HG03575 (cell line): ENCODE data around the gene INSRR.

Experiments
- ATAC-seq: cut with Tn5 transposase; IDR thresholded peaks from one replicate; pipeline ENCODE4 v1.9.1; 2021; ENCODE audit not compliant: unreplicated experiment, insufficient number of reproducible peaks, low FRiP score; ENCODE audit errors: extremely low read depth

INSRR gene

DNA sequence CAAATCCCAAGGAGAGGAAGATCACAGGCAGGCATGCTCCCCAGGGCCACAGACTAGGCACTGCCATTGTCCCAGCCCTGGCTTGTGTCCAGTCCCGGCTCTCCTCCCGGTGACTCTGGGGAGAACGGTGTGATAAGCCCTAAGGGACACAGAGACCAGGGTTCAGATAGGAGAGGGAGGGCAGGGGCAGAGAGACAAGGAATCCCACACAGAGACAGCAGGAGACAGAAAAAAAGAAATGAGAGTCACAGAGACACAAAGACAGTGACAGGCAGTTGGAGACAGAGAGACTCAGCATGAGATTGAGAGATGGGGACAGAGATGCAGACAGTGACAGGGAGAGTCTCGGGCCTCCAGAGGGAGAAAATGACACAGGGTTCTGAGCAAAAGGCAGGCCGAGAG, 361 bp downstream of the INSRR start:
- ATAC-seq, result no peak

DNA sequence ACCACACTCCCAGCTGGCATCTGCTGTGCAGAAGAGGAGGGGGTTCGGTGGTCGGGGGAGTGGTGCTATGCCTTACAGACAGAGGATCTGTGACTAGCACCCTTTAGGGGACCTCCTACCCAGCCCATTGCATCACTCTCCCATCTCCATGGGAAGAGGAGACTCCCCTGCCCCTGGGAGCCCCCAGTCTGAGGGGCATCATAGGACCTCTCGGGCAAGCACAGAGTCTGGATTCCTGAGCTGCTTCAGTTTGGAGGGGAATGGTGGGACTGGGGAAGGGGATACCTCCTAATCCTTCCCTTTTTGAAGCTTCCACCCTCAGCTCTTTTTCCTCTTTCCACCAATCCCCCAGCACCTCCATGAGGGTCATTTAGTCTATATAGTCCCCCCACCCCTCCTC, 1.4 kb downstream of the INSRR start:
- ATAC-seq, result no peak

DNA sequence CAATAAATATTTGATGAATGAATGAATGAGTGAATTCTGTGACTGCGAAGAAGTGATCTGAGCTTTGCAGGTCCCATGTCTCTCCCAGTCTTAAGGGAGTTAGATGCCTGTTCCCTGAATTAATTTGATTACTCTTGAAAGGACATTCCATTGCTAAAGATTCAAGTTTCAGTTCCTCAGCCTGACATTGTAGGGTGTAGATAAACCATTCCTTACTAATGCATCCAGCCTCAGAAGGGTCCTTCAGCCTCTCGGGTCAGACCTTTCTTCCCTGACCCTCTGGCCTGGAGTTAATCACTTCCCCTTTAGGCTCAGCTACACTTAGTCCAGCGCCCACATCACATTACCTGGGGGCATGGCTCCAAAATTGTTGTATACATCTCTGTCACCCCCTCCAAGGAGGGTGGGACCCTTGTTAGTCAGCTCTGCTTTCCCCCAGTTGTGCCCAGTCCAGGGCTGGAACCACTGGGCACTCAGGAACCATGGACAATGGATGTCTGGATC, 2.6 kb downstream of the INSRR start:
- no peak for ATAC-seq

DNA sequence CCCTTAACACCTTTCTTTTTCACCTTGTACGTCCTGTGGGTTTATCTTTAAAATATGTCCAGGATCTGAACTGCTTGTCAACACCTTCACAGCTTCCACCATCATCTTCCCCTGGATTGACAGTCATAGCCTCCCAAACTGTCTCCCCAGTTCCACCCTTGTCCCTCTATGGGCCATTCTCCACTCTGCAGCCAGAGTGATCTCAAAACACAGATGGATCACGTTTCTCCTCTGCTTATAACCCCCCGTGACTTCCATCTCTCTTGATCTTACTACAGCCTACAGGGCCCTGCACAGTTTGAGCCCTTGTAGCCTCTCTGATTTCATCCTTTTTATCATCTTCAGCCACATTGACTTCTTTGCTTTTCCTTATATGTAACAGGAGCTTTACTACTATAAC, 4.3 kb downstream of the INSRR start:
- ATAC-seq, result no peak

DNA sequence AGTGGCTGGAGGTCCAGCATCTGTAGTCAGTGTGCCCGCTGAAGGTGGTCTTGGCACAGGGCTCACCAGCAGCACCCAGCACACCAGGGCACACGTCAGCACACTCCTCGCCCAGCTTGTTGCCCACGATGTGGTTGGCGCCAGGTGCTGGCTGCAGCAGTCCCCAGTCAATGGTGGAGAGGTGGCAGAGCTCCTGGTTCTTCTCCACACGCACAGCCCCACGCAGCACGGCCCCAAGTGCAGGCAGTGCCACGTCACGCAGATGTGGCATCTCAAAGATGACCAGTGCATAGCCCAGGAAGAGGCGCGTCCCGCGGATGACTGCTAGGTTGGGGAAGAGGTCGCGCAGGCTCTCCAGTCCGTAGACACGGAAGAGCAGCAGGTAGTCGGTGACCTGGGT, 5.2 kb downstream of the INSRR start:
- no peak for ATAC-seq

DNA sequence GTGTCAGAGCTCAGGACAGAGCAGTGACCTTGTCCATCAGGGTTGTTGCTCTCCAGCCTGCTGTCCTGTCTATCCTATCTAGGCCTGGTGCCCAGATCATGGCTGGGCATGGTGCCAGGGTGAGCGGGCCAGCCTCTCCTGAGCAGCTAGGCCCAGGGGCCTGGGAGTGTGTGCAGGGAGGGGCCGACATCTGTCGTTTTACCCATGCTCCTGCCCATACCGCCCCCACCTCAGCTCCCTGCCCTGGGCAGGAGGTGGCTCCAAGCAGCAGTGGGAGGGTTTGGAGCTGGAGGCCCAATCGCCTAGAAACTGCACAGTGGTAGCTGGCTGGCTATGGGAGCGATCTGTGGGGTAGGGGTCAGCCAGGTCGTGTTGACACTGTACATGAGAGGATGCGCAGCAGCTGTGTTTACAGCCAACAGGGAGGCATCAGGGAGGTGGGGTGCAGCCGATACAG, 6.5 kb downstream of the INSRR start:
- no peak for ATAC-seq

DNA sequence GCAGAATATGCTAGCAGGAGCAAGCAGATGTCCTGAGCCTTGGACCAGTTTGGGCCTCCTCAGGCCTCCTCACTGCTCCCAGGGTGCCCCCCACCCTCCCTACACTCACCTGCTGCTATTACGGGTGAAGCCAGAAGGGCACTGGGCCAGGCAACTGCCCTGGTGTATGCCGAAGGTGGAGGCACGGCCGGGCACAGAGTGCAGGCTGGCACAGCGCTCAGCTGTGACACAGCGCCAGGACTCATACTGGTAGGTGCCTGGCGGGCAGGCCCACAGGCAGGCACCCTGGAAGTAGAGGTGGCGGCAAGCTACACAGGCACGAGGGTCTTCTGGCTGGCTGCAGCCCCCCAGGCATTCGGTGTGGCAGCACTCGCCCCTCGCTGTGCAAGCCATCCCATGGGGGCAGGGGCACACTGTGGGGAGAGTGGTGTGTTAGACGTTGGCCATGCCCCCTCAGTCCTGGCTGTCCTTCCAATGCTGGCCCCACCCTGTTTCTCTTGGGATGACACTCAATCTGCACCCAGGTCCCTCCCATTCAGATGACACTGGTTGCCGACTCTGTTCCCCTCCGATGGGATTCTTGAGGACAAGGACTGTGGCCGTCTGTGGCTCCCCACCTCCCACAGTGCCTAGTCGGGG, 7.0 kb downstream of the INSRR start:
- ATAC-seq, result no peak

DNA sequence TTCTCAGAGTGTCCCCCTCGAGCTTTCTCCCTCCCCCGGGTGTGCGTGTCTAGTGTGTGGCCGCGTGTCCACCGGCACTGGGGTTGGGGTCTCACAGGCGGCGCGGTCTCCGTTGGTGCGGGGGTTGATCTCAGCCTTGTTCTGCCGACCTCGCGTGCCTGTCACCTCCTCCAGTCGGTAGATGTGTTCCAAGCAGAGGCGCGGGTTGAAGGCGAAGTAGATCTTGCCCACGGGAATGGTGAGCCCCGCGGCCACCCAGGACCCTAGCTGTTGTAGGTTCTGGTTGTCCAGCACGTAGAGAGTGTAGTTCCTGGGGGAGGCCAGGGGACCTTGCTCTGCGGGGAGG, 9.8 kb downstream of the INSRR start:
- ATAC-seq, result no peak

DNA sequence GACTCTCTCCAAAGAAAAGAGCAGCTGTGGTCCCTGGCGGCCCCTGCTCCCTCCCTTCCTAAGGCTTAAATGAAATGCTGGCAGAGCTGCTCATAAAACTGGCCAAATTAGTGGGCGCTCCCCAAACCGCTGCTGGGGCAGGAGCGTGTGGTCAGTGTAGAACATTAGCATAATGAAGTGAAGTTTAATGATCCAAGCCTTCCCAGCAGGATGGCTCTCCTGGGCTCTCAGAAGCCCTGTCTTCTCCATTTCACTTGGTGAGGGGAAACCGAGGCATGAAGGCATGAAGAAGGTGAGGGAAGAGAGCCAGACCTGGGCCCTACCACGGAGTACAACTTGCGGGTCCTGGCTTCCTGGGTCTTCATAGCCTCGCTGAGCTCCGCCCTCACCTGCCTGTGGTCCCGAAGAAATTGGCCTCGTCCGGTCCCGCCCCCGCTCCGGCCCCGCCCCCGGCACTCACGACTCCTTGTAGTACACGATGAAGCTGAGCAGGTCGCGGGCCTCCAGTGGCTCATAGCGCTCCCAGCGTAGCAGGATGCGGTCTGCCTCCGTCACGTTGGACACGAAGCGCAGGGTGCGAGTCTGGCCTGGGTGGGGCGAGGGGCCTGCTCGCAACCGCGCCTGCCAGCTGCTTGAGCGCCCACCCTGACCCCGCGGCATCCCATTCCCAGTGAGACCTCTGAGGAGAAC, 10.3 kb downstream of the INSRR start:
- no peak for ATAC-seq

DNA sequence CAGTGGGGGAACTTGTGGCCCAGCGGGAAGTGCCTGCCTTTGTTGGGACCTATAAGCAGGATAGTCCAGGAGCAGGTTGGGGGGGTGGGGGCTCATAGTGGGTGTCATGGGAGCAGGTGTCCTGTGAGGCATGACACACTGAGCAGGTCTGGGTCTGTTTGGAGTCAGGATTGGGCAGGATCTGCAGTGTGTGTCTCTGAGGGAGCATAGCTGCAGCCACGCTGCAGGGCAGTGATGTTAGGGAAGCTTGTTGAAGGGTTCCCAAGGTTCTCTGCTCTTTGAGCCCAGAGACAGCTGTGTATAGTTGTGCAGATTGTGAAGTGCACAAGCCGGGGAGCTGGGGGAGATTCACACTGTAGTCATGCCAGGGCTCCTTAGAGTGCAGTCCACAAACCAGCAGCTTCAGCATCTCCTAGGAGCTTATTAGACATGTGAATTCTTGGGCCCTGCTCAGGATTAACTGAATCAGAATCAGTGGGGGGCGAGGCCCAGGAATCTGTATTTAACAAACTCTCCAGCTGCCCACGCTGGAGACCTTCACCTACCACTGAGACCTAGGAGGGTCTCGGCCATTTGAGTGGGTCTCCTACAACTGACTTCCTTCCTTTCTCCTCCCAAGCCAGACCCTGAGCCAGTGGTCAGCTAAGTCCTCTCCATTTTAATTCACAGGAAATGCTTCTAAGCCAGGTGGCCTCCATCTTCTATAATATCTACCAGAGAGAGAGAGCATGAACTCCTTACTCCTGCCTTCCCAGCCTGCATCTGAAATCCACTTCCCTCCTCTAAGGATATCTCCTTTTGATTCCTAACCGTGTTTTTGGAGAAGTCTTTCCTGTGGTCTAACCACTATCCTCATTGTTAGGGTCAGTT, 11.1 kb downstream of the INSRR start:
- ATAC-seq, result no peak

DNA sequence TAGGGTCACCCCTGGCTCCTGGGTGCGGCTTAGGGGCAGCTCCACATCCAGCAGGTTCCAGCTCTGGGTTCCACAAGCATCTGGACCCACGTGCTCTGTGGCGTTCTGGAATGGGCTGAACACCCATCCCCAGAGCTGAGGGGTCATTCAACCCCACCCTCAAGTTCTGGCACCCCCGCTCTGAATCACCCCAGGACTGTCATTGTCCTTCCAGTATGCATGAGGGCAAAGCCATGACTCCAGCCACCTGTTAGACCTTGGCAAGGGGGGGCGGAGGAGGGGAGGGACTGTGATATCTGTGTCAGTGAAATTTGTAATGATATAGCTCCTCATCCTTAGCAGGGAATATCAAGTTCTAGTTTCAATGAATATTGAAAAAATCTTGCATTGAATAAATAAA, 12.3 kb downstream of the INSRR start:
- no peak for ATAC-seq

DNA sequence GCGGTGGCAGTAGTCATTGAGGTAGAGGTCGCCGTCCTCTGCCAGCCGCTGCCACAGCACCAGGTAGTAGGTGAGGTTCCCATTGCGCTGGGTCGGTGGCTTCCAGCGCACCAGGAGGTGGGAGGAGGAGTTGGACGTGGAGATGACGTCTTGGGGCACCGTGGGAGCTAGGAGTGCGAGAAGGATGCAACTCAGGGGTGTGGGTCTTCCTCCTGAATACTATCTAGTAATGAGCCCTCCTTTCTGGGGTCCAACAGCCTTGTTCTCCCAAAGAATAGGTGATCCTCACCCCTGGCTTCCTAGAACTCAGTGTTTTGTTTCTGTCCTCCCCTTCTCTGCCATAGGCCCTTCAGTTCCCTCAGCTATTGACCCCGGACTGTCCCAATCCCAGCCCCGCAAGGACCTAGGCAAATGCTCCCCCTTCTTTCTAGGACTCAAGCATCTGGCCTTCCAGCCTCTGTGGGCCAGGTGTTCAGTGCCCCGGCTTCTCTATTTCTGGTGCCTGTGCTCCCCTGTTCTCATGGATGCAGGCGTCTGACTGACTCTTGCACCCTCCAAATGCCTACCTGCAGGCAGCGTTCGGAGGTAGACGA, 12.9 kb downstream of the INSRR start:
- no peak for ATAC-seq

DNA sequence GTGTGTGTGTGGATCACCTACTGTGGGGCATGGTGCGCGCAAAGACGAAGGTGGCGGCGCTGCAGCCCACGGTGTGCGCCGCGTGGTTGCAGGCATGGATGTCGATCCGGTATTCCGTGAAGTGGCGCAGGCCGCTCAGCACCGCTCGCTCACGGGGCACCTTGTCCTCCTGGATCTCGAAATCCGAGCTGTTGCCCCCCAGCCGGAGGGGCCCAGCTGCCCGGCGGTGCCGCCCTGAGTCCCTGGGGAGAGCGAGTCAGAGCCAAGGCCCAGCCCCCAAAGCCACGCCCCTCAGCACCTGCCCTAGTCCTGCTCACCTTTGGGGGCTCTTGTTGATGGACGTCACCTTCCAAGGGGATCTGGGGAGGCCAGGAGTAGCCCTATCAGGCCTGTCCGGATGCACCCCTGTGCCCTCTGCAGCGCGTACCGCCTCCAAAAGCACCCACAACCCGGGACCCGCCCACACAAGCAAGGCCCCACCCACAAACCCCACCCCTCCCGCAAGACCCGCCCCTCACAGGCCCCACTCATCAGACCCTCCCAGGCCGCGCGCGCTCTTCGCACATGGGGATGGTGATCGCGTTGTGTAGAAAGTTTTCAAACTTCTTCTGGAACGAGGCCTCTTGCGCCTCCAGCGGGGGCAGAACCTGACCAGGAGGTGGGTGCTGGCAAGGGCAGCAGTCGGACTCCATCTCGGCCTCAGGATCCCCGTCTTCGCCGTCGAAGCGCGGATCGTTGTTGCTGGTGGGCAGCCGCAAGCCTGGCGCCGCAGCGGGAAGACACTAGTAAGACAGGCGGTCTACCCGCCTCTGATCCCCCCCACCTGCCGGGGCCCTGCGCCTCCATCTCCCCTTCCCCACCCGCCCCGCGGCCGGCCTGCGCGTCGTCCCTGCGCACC, 13.6 kb downstream of the INSRR start:
- ATAC-seq, result no peak

DNA sequence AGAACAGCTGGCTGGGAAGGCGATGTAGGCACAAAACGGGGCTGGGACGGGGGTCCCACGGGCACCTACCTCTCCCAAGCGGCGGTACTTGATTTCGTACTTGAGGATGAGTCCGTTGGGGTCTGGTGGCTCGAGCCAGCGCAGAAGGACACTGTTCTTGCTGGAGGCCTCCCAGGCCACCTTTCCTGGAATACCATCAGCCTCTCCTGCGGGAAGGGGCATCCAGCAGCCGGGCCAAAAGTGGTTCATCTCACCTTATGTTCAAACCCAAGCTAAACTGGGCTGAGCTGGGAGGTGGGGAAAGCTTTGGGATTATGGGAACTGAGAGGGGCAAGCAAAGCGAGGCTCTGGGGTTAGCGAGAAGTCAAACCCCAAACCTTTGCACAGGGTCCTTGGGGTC, 14.3 kb downstream of the INSRR start:
- no peak for ATAC-seq

DNA sequence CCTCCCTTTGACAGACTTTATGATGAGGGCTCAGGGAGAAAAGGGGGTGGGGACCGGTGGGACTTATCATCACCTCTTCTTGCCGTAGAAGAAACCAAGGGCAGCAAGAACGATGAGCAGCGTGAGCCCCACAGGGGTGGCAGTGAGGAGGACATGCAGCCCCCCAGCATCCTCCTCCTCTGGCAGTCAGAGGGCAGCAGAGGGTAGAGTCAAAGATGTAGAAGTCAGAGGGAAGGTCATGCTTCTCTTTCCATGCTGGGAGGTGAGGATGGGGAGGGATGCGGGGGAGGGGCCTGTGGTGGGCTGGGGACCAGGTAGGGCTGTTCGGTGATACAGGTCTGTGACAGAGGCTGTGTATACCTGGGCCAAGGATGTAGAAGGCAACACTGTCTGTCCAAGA, 14.8 kb downstream of the INSRR start:
- no peak for ATAC-seq

DNA sequence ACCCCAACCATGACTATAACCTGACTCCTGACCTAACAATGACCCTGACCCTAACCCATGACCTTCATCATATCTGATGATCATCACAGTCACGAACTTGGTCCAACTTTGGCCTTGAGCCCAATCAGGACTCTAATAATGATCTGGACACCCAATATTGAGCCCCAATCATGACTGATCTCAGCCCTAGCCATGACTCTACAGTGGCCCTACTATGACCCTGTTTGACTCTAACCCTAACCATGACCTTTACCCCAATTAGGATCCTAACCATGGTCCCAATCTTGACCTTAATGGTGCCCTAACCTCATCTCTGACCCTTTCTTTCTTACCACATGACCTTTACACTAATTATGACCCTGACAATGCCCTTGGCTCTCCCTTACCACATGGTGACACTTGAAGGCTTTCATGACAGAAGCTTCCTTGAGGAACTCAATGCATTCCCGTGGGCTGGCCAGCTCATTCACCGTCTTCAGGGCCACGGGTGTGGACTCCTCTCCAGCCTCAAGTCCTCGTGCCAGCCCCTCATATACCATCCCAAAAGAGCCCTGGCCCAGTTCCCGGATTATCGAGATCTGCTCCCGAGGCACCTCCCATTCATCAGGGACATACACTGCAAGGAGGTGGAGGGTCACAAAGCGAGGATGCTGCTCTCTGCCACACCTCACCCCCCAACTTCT, 16.2 kb downstream of the INSRR start:
- no peak for ATAC-seq

DNA sequence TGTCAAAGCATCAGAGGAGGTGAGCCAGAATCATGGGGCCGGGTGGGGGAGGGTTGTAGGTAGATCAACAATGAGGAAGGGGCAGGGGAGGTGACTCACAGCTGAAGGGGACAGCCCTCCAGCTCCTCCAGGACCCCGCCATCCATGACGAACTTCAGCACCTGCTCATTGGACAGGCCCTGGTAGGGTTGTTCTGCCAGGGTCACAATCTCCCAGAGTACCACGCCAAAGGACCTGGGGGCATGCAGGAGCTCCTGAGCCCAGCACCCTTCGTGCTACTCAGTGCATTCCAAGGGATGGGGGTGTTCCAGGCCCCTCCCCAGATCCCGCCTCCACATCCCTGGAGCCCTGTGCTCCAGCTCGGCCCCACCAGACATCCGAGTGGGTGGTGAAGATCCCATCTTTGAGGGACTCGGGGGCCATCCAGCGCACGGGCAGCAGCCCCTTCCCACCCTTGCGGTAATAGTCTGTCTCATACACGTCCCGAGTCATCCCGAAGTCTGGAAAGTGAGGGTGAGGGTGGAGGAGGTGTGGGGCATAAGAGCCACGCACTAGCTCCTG, 17.5 kb downstream of the INSRR start:
- no peak for ATAC-seq

DNA sequence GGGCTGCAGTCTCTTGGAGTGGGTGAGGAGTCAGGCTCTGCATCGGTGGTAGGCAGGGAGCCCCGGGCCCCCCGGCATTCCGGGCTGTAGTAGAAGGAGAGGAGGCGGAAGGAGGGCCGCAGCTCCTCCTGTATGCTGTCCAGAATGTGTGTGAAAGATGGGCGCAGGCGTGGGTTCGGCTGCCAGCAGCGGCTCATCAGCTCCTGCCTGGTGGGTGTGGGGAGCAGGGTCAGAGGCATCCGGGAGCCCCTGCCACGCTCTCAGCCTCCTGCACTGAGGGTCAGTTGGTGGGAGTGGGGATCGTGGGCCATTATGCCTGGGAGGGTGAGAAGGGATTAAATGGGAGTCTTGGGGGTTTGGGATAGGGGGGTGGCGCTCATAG, 18.0 kb downstream of the INSRR start:
- ATAC-seq, result no peak
